K562 (cell line): Measurements from ENCODE around the gene ITK. TPM values are rescaled to one million over a fixed set of nuclear protein-coding genes. Genes with fewer than 3 reads are reported as not detected.
A peak's percentile ranks its signal among the peaks of the same experiment; 100 is the strongest.

ENCODE experiments used
- ATAC-seq: fragments of 200-7000 bp; cut with Tn5 transposase; 3 replicates; pipeline ENCODE4 v1.9.1; 2020; ENCODE audit warnings: moderate library complexity
- BruUV-seq: library from RNA; stranded (reverse); fragments of 400-500 nt; replicated peaks from 2 replicates; lab custom pipeline; 2021; lab: Mats Ljungman, UMichigan
- CTCF ChIA-PET: fragments of 300-600 bp; formaldehyde crosslinking; extraction: SDS; loops from one replicate; lab custom pipeline; 2021; ENCODE audit warnings: low intra/inter-chr PET ratio; lab: Yijun Ruan, JAX
- POLR2A ChIA-PET: fragments of 300-600, 350-650 bp; sonication (Branson Sonifier 250); formaldehyde crosslinking; extraction: SDS; loops from one replicate; lab custom pipeline; 2021; ENCODE audit warnings: antibody characterized with exemption, inconsistent platforms; lab: Yijun Ruan, JAX
- DNase-seq, 4 experiments: peaks; one replicate each; pipeline versions ENCODE4 v3.0.0 to v3.0.0-alpha.2; 2011 to 2018; ENCODE audit warnings: low spot score in 3 of 4, mixed read lengths in 3 of 4; ENCODE audit errors: extremely low read depth in 1 of 4
- FAIRE-seq: peaks from 2 replicates; lab custom pipeline; 2011; peaks lifted over from hg19 to GRCh38; lab: Jason Lieb, UNC
- H2AFZ ChIP-seq: 2 replicates; pipeline ENCODE4 v1.6.0; 2011; ENCODE audit warnings: low read depth, low read length, control low read depth, inconsistent platforms
- H3K27ac ChIP-seq: fragments of 200-600 bp; 3 replicates; pipeline ENCODE4 v1.8.0; 2011; ENCODE audit warnings: low read depth, mild to moderate bottlenecking, control low read depth, inconsistent platforms, low read length, moderate library complexity, mixed read lengths; ENCODE audit errors: extremely low read depth
- H3K27me3 ChIP-seq, 2 experiments: fragments of 300-600 bp in 1 of 2; 2 replicates in 1 of 2; 3 replicates in 1 of 2; pipeline versions ENCODE4 v1.6.0 to v1.8.0; 2011; ENCODE audit warnings: inconsistent platforms in 2 of 2, low read length in 2 of 2, mild to moderate bottlenecking in 1 of 2, mixed read lengths in 1 of 2, moderate library complexity in 1 of 2; ENCODE audit not compliant: control insufficient read depth in 2 of 2, insufficient read depth in 2 of 2
- H3K36me3 ChIP-seq: fragments of 300-600 bp; 3 replicates; pipeline ENCODE4 v1.8.0; 2011; ENCODE audit warnings: mild to moderate bottlenecking, low read length, inconsistent platforms; ENCODE audit not compliant: control insufficient read depth, insufficient read depth
- H3K4me1 ChIP-seq, 2 experiments: fragments of 200-600 bp in 1 of 2; replicated peaks in 1 of 2; 2 replicates in 1 of 2; 3 replicates in 1 of 2; pipeline versions ENCODE4 v1.5.1 to v1.8.0; 2011; ENCODE audit warnings: inconsistent platforms in 2 of 2, low read length in 2 of 2, mild to moderate bottlenecking in 1 of 2, mixed read lengths in 1 of 2, moderate library complexity in 1 of 2; ENCODE audit not compliant: control insufficient read depth in 2 of 2, insufficient read depth in 2 of 2
- H3K4me2 ChIP-seq: 2 replicates; pipeline ENCODE4 v1.6.1; 2011; ENCODE audit warnings: low read length, control low read depth, inconsistent platforms, mixed read lengths; ENCODE audit not compliant: insufficient read depth
- H3K4me3 ChIP-seq: fragments of 200-600 bp; sonication (generic), shearing (Covaris generic); 2 replicates; pipeline ENCODE4 v1.5.1; 2016; ENCODE audit warnings: control low read depth, inconsistent platforms
- H3K79me2 ChIP-seq: fragments of 200-600 bp; 3 replicates; pipeline ENCODE4 v1.8.0; 2011; ENCODE audit warnings: low read length, inconsistent platforms; ENCODE audit not compliant: control insufficient read depth, insufficient read depth
- H3K9ac ChIP-seq, 2 experiments: 2 replicates each; pipeline versions ENCODE4 v1.6.0 to v1.6.1; 2011; ENCODE audit warnings: low read depth in 2 of 2, low read length in 2 of 2, control low read depth in 1 of 2, inconsistent platforms in 1 of 2, mild to moderate bottlenecking in 1 of 2, mixed read lengths in 1 of 2; ENCODE audit not compliant: insufficient read depth in 1 of 2
- H3K9me1 ChIP-seq: one replicate; pipeline ENCODE4 v1.6.0; 2011; ENCODE audit warnings: inconsistent platforms, mild to moderate bottlenecking, low read length, moderate library complexity; ENCODE audit not compliant: control insufficient read depth, insufficient read depth
- H3K9me3 ChIP-seq: replicated peaks from 2 replicates; pipeline ENCODE4 v1.5.1; 2011; ENCODE audit warnings: low read depth, low read length, inconsistent platforms; ENCODE audit not compliant: control insufficient read depth, insufficient read depth
- H4K20me1 ChIP-seq: replicated peaks from 2 replicates; pipeline ENCODE4 v1.6.1; 2011; ENCODE audit warnings: low read length, inconsistent platforms, mixed read lengths; ENCODE audit not compliant: control insufficient read depth, insufficient read depth
- ARID1B ChIP-seq: fragments of 450-650 bp; IDR thresholded peaks from 2 replicates; pipeline ENCODE4 v1.6.1; 2016; ENCODE audit warnings: antibody characterized with exemption, mild to moderate bottlenecking, inconsistent platforms
- ATF3 ChIP-seq, 2 experiments: fragments of 450-650 bp in 1 of 2; sonication (generic) in 1 of 2; formaldehyde crosslinking in 1 of 2; IDR thresholded peaks in 1 of 2; conservative IDR thresholded peaks in 1 of 2; 2 replicates each; pipeline versions ENCODE4 v1.6.1 to v1.8.1; 2016 to 2023; ENCODE audit warnings: mild to moderate bottlenecking in 2 of 2, moderate library complexity in 2 of 2, inconsistent platforms in 1 of 2, missing genetic modification reagents in 1 of 2
- ATF7 ChIP-seq: fragments of 450-650 bp; IDR thresholded peaks from 2 replicates; pipeline ENCODE4 v1.7.1; 2014; ENCODE audit warnings: mild to moderate bottlenecking, moderate library complexity
- C11orf30 ChIP-seq: fragments of 450-650 bp; IDR thresholded peaks from 2 replicates; pipeline ENCODE4 v1.6.1; 2016; ENCODE audit warnings: low read depth, mild to moderate bottlenecking
- CTBP1 ChIP-seq: fragments of 450-650 bp; IDR thresholded peaks from 2 replicates; pipeline ENCODE4 v1.6.1; 2016; ENCODE audit warnings: borderline replicate concordance
- FOSL1 ChIP-seq: fragments of 200-800 bp; sonication (Bioruptor generic); conservative IDR thresholded peaks from 2 replicates; pipeline ENCODE4 v1.6.1; 2016; ENCODE audit warnings: missing genetic modification characterization, missing compliant biosample characterization
- FOXA3 ChIP-seq, 2 experiments: fragments of 450-650 bp in 1 of 2; sonication (generic) in 1 of 2; formaldehyde crosslinking; IDR thresholded peaks in 1 of 2; conservative IDR thresholded peaks in 1 of 2; 2 replicates each; pipeline versions ENCODE4 v1.4.0 to v1.8.0; 2020 to 2022; ENCODE audit warnings: mild to moderate bottlenecking in 2 of 2, missing genetic modification reagents in 1 of 2
- JUNB ChIP-seq: fragments of 450-650 bp; formaldehyde crosslinking; conservative IDR thresholded peaks from 2 replicates; pipeline ENCODE4 v1.4.0; 2020; ENCODE audit warnings: mild to moderate bottlenecking
- JUND ChIP-seq, 2 experiments: IDR thresholded peaks; 2 replicates in 1 of 2; 3 replicates in 1 of 2; pipeline ENCODE4 v1.6.1; 2011; ENCODE audit warnings: borderline replicate concordance in 2 of 2, low read depth in 2 of 2, low read length in 2 of 2, improper control_type of control experiment in 1 of 2, missing biosample characterization in 1 of 2, missing genetic modification characterization in 1 of 2, missing genetic modification reagents in 1 of 2
- MAFG ChIP-seq: fragments of 450-650 bp; conservative IDR thresholded peaks from 2 replicates; pipeline ENCODE4 v1.6.1; 2016; ENCODE audit warnings: missing genetic modification characterization, missing compliant biosample characterization
- PPARD ChIP-seq: fragments of 250-450 bp; sonication (Bioruptor Pico); IDR thresholded peaks from 2 replicates; pipeline ENCODE4 v1.8.0; 2022; ENCODE audit warnings: inconsistent platforms, mild to moderate bottlenecking, moderate library complexity
- RCOR1 ChIP-seq, 2 experiments: IDR thresholded peaks; 2 replicates each; pipeline ENCODE4 v1.6.1; 2012; ENCODE audit warnings: low read depth in 2 of 2, low read length in 2 of 2, borderline replicate concordance in 1 of 2, improper control_type of control experiment in 1 of 2
- ZNF316 ChIP-seq: fragments of 450-650 bp; IDR thresholded peaks from 2 replicates; pipeline ENCODE4 v1.6.1; 2016
- WGBS: fragments of 100-300 bp; shearing (Covaris generic); methylation state at CpG from one replicate; pipeline ENCODE4 v1.1.6; 2016; ENCODE audit warnings: low coverage, mixed read lengths; ENCODE audit not compliant: insufficient coverage; ENCODE audit errors: missing lambda C conversion rate; 5-methylcytosine and 5-hydroxymethylcytosine counted together
- in situ Hi-C: fragments of 300-500 bp; cut with MboI; formaldehyde crosslinking; loops from 4 replicates; pipeline ENCODE4 v1.15.0; 2018; ENCODE audit warnings: inconsistent platforms, mixed read lengths
- intact Hi-C: fragments of 100-400 bp; cut with micrococcal nuclease; formaldehyde crosslinking; loops from 2 replicates; pipeline ENCODE4 v1.14.2; 2022
- polyA plus RNA-seq, 8 experiments: library from polyadenylated mRNA; depleted of rRNA in 4 of 8; stranded (reverse) in 5 of 8; unstranded in 3 of 8; fragments of >200 nt; fragmentation: Nextera tagmentation in 2 of 8; fragmentation: Illumina TruSeq in 1 of 8; extraction: Ambion mirVana in 2 of 8; extraction: Trizol in 1 of 8; gene quantifications; 2 replicates each; pipeline versions ENCODE4 v1.2.1 to v1.2.3, GENCODE V29; 2011 to 2014; ENCODE audit warnings: inconsistent platforms in 1 of 8, missing spikeins in 1 of 8
- total RNA-seq, 7 experiments: library from RNA; depleted of rRNA in 6 of 7; stranded (reverse); fragments of >200 nt in 6 of 7; fragmentation: Illumina TruSeq in 2 of 7; extraction: Trizol in 2 of 7; gene quantifications; 2 replicates each; pipeline versions ENCODE4 v1.2.1 to v1.2.3, GENCODE V29; 2011 to 2021; ENCODE audit warnings: low replicate concordance in 1 of 7
- TF ChIP-seq, protein P1 (sequence below): fragments of 450-650 bp; IDR thresholded peaks from 2 replicates; pipeline ENCODE4 v1.6.1; 2016
- TF ChIP-seq, protein P2 (sequence below): IDR thresholded peaks from 2 replicates; pipeline ENCODE4 v1.6.1; 2012; ENCODE audit warnings: low read depth, low read length, improper control_type of control experiment, borderline replicate concordance

Gene ITK
- total and polyA plus RNA-seq, 9 of the 15 experiments (the other 6 are each of a cell fraction or from before 2014, with no cell fraction given): 0.04 to 0.75 TPM; not detected in 7

DNA sequence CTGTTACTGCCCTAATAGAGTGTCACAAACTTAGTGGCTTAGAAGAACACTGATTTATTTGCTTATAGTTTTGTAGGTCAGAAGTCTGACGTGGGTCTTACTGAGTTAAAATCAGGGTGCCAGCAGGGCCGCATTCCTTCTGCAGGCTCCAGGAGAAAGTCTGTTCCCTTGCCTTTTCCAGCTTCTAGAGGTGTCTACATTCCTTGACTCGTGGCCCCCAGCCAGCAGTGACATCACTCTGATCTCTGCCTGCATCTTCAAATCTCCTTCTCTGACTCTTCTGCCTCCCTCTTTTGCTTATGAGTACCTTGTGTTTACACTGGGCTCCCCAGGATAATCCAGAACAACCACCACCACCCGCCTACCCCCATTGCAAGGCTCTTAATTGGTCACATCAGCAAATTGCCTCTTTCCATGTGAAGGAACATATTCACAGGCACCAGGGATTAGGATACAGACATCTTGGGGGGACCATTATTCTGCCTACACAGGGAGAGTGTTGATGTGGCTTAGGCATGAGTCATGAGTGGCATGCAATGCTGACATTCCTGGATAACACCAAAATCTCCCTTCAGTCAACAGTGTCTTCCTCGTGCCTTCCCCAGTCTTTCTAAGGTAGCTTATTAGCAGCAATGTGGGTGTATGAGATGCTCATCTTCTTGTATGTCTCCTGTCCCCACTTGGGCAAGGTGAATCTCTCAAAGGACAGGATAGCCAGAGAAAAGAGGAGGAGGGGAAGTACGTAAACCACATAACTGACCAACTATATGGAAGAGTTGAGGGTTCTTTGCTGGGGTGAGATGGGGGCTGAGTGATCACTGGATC, 109.7 kb downstream of the ITK start:
- H3K9me3 ChIP-seq: no peaks in the 10 kb centered on the region
- in situ Hi-C loops (no loop called here), intact Hi-C loops (no loop called here)
- TF ChIP-seq ATF7 (peak; percentile 23; the same call in 1 of the 2 replicates), FOSL1 (peak; percentile 70), RCOR1 (IDR thresholded peaks at IDR 0.05; ENCODE audit: borderline replicate concordance in 1 of 2, low read depth in 2 of 2, low read length in 2 of 2) (no peak), ZNF316 (peak; percentile 59), MAFG (tag) (peak; percentile 42; the same call in 1 of the 2 replicates), ATF3 (IDR thresholded peaks at IDR 0.05) (peak; percentile 73; the same call in 1 of the 2 replicates), ATF3 (CRISPR knock-in tag; conservative IDR thresholded peaks at IDR 0.05) (no peak), PPARD (CRISPR knock-in tag) (no peak), ARID1B (peak; percentile 15; the same call in 1 of the 2 replicates), CTBP1 (0 out of 2 replicates have a peak, but pooled peaks have one; percentile 15), JUND (IDR thresholded peaks at IDR 0.05; ENCODE audit: borderline replicate concordance, low read depth, low read length) (peak; percentile 63; the same call in 1 of the 2 replicates), JUND (tag; IDR thresholded peaks at IDR 0.05; ENCODE audit: borderline replicate concordance, low read depth, low read length) (no peak), JUNB (CRISPR knock-in tag) (0 out of 2 replicates have a peak, but pooled peaks have one; percentile 41), C11orf30 (peak; percentile 73; the same call in 1 of the 2 replicates), FOXA3 (CRISPR knock-in tag; conservative IDR thresholded peaks at IDR 0.05 in 1 of 2, IDR thresholded peaks at IDR 0.05 in 1 of 2) (0 out of 4 replicates have a peak, but pooled peaks of 1 of the 2 experiments have one; percentile 29)
- TF ChIP-seq, protein P1, sequence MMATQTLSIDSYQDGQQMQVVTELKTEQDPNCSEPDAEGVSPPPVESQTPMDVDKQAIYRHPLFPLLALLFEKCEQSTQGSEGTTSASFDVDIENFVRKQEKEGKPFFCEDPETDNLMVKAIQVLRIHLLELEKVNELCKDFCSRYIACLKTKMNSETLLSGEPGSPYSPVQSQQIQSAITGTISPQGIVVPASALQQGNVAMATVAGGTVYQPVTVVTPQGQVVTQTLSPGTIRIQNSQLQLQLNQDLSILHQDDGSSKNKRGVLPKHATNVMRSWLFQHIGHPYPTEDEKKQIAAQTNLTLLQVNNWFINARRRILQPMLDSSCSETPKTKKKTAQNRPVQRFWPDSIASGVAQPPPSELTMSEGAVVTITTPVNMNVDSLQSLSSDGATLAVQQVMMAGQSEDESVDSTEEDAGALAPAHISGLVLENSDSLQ: 0 out of 2 replicates have a peak, but pooled peaks have one; percentile 10
- TF ChIP-seq, protein P2, sequence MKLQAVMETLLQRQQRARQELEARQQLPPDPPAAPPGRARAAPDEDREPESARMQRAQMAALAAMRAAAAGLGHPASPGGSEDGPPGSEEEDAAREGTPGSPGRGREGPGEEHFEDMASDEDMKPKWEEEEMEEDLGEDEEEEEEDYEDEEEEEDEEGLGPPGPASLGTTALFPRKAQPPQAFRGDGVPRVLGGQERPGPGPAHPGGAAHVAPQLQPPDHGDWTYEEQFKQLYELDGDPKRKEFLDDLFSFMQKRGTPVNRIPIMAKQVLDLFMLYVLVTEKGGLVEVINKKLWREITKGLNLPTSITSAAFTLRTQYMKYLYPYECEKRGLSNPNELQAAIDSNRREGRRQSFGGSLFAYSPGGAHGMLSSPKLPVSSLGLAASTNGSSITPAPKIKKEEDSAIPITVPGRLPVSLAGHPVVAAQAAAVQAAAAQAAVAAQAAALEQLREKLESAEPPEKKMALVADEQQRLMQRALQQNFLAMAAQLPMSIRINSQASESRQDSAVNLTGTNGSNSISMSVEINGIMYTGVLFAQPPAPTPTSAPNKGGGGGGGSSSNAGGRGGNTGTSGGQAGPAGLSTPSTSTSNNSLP: no peak
- H3K4me2 ChIP-seq: no peak overlapping the region
- BruUV-seq: no TSS peak
- no peak overlapping the region for H3K27ac ChIP-seq
- H3K9me1 ChIP-seq: no peaks in the 10 kb centered on the region
- no peaks in the 10 kb centered on the region for H3K36me3 ChIP-seq
- ChIA-PET CTCF (no interaction called here), POLR2A (no interaction called here)
- no peak overlapping the region for H3K4me3 ChIP-seq
- H4K20me1 ChIP-seq: no peaks in the 10 kb centered on the region
- ATAC-seq: no peak
- H3K79me2 ChIP-seq: no peaks in the 10 kb centered on the region
- WGBS: 15% methylated on average over 6 of the region's 6 CpGs
- no peak for DNase-seq
- no peak for FAIRE-seq
- peaks cover 2 to 7% of the 10 kb centered on the region in 2 experiments; a peak in 2 of 5 replicates for H3K27me3 ChIP-seq
- H3K9ac ChIP-seq: no peak overlapping the region
- no peaks in the 10 kb centered on the region; a peak in 1 of 5 replicates for H3K4me1 ChIP-seq
- no peak overlapping the region for H2AFZ ChIP-seq
